Measurements from ENCODE around the gene C22orf15. TPM values are rescaled to one million over a fixed set of nuclear protein-coding genes. Genes with fewer than 3 reads are reported as not detected.
A peak's percentile ranks its signal among the peaks of the same experiment; 100 is the strongest.

Gene C22orf15
- total and polyA plus RNA-seq, 2 donors (not counting 3 experiments of a cell fraction or from before 2014, with no cell fraction given), result 0.86 TPM; not detected in 1

DNA sequence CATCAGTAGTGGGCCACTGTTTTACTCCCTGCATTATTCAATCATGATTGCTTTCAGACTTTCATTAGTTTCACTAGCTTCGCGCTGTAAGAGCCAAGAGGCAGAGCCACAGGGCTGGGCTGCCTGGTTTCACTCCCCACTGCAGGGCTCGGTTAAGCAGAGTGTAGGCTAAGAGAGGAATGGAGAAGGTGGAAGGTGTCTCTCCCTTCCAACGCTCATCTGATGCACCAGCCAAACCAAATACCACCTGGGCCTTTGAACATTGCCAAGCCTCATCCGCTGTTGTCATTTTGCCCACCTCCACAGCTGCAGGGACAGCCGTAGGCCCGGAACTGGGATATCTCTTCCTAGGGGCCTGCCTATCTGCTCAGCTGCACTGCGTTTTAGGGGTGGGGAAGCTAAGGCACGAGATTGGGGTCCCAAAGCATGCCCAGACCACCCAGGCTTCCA, 23.5 kb downstream of the C22orf15 start:
- Histone ChIP-seq H3K4me3 (replicated peaks in 1 of 3; ENCODE audit: insufficient read depth in 1 of 3, low read depth in 1 of 3, low read length in 3 of 3) (peak overlapping the region in 2 of 3 experiments; percentile 78 to 81), H4K20me1 (replicated peaks; ENCODE audit: control insufficient read depth, extremely low read depth, insufficient read depth, low read length) (peaks cover 2% of the 10 kb centered on the region), H3K79me2 (ENCODE audit: control insufficient read depth, insufficient read depth, low read length) (peaks cover 40% of the 10 kb centered on the region), H3K9me3 (replicated peaks; ENCODE audit: control insufficient read depth, insufficient read depth, low read length) (no peaks in the 10 kb centered on the region), H3K4me2 (ENCODE audit: insufficient read depth, low read length) (peak overlapping the region; percentile 47), H3K9me1 (replicated peaks; ENCODE audit: control insufficient read depth, extremely low read depth, insufficient read depth, low read length) (no peaks in the 10 kb centered on the region), H3K27ac (ENCODE audit: insufficient read depth, low read depth, low read length) (peak overlapping the region; percentile 92), H2AFZ (ENCODE audit: low read depth, low read length) (peak overlapping the region; percentile 76), H3K36me3 (ENCODE audit: control insufficient read depth in 2 of 2, extremely low read depth in 1 of 2, insufficient read depth in 2 of 2, low read length in 2 of 2) (no peaks in the 10 kb centered on the region), H3K27me3 (ENCODE audit: control insufficient read depth in 2 of 2, insufficient read depth in 2 of 2, low read length in 2 of 2) (no peaks in the 10 kb centered on the region), H3K9ac (replicated peaks; ENCODE audit: extremely low read depth, insufficient read depth, low read length) (peak overlapping the region; percentile 99), H3K4me1 (ENCODE audit: control insufficient read depth, extremely low read depth, insufficient read depth, low read length) (peaks cover 13% of the 10 kb centered on the region)
- CTCF ChIA-PET, result interaction anchor here (1.0 to 3.5 kb wide), 5 partner anchors 8 to 71 kb away, joined by 3 to 15 read pairs (median 4); partner anchors contain the start of gene SLC2A11
- TF ChIP-seq GATA2 (IDR thresholded peaks at IDR 0.05; ENCODE audit: insufficient read depth, insufficient read length, low read depth, low read length), result no peak
- POLR2A ChIA-PET, result interaction anchor here (1.0 kb wide), 1 partner anchor 15 kb away, joined by 3 read pairs; no protein-coding TSS in a partner anchor
- TSS peak; percentile 73 for BruUV-seq (replicated peaks)
- FAIRE-seq (peak; percentile 40), DNase-seq (ENCODE audit: low read depth, low spot score) (no peak)
- intact Hi-C loops (cut with micrococcal nuclease), result loop anchor here (5.0 kb wide), 1 partner anchor 51 kb away; the partner anchor contains the start of gene DERL3
- dilution Hi-C loops (cut with MboI; ENCODE audit: extremely low pct_ligation_motif_present, low sequenced_read_pairs), result no loop called here

DNA sequence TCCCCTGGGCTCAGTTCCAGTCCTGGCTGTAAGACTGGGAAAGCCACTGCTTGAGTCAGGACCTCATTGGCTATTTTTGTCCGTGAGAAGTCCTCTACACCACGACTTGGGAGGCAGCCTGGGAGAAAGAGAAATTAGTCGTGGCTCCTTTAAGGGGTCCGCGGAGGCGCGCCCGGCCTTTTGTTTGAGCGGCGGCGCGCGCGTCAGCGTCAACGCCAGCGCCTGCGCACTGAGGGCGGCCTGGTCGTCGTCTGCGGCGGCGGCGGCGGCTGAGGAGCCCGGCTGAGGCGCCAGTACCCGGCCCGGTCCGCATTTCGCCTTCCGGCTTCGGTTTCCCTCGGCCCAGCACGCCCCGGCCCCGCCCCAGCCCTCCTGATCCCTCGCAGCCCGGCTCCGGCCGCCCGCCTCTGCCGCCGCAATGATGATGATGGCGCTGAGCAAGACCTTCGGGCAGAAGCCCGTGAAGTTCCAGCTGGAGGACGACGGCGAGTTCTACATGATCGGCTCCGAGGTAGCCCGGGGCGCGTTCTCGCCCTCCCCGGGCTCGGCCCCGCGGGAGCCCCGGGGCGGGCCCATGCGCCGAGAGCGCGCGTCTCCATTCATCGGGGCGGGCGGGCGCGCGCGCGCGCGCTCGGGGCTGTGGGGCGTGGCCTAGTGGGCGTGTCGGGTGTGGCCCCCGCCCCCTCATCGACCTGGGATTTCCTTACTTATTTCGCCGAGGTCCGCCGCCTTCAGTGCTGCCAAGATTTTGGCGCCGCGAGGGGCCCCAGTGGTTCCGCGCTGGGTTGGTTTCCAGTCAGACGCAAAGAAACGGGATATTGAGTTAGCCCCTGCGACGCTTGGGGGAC, 24.2 kb downstream of the C22orf15 start, which contains the start of gene SMARCB1:
TSS of gene SMARCB1 (plus strand) at position 215 of the 848 bp plus-strand sequence. CDS start at position 419, 204 bp downstream.
- Histone ChIP-seq H4K20me1 (replicated peaks; ENCODE audit: control insufficient read depth, extremely low read depth, insufficient read depth, low read length) (peaks cover 2% of the 10 kb centered on the region), H3K79me2 (ENCODE audit: control insufficient read depth, insufficient read depth, low read length) (peaks cover 47% of the 10 kb centered on the region), H3K9me3 (replicated peaks; ENCODE audit: control insufficient read depth, insufficient read depth, low read length) (no peaks in the 10 kb centered on the region), H3K4me1 (ENCODE audit: control insufficient read depth, extremely low read depth, insufficient read depth, low read length) (peaks cover 13% of the 10 kb centered on the region), H2AFZ (ENCODE audit: low read depth, low read length) (peak within 1 kb of the TSS; percentile 76), H3K27ac (ENCODE audit: insufficient read depth, low read depth, low read length) (peak within 1 kb of the TSS; percentile 92), H3K36me3 (ENCODE audit: control insufficient read depth in 2 of 2, extremely low read depth in 1 of 2, insufficient read depth in 2 of 2, low read length in 2 of 2) (peaks cover 0 to 3% of the 10 kb centered on the region in 2 experiments), H3K9ac (replicated peaks; ENCODE audit: extremely low read depth, insufficient read depth, low read length) (peak within 1 kb of the TSS; percentile 99), H3K4me2 (ENCODE audit: insufficient read depth, low read length) (peak within 1 kb of the TSS; percentile 89), H3K4me3 (replicated peaks in 1 of 3; ENCODE audit: insufficient read depth in 1 of 3, low read depth in 1 of 3, low read length in 3 of 3) (peak within 1 kb of the TSS; percentile 19 to 81 (median 78)), H3K9me1 (replicated peaks; ENCODE audit: control insufficient read depth, extremely low read depth, insufficient read depth, low read length) (no peaks in the 10 kb centered on the region), H3K27me3 (ENCODE audit: control insufficient read depth in 2 of 2, insufficient read depth in 2 of 2, low read length in 2 of 2) (no peaks in the 10 kb centered on the region)
- ChIA-PET CTCF (interaction anchor here (0.5 to 3.5 kb wide), 7 partner anchors 9 to 71 kb away, joined by 3 to 15 read pairs (median 6); partner anchors contain the start of genes MMP11 and SLC2A11), POLR2A (interaction anchor here (1.0 kb wide), 1 partner anchor 16 kb away, joined by 3 read pairs; no protein-coding TSS in a partner anchor)
- BruUV-seq (replicated peaks), result no TSS peak
- dilution Hi-C loops (cut with MboI; ENCODE audit: extremely low pct_ligation_motif_present, low sequenced_read_pairs), result no loop called here
- intact Hi-C loops (cut with micrococcal nuclease), result loop anchor here (1.0 to 5.0 kb wide), 2 partner anchors 16 to 50 kb away; partner anchors contain the start of gene DERL3
- DNase-seq (ENCODE audit: low read depth, low spot score) (peak; percentile 84), FAIRE-seq (peak; percentile 81)
- TF ChIP-seq EZH2 (IDR thresholded peaks at IDR 0.05; ENCODE audit: borderline replicate concordance, low read depth, low read length, severe bottlenecking) (no peak), POLR2A (IDR thresholded peaks at IDR 0.05; ENCODE audit: low read depth, low read length) (peak; percentile 75), GATA2 (IDR thresholded peaks at IDR 0.05; ENCODE audit: insufficient read depth, insufficient read length, low read depth, low read length) (no peak), JUN (IDR thresholded peaks at IDR 0.05; ENCODE audit: borderline replicate concordance, insufficient read depth, insufficient read length, low read depth) (no peak), POLR2AphosphoS5 (IDR thresholded peaks at IDR 0.05; ENCODE audit: insufficient read depth, low read depth, low read length) (peak; percentile 74), FOS (IDR thresholded peaks at IDR 0.05; ENCODE audit: borderline replicate concordance, insufficient read depth, low read length) (no peak), MYC (IDR thresholded peaks at IDR 0.05; ENCODE audit: low read depth, low read length) (no peak)
- TF ChIP-seq, protein P1, sequence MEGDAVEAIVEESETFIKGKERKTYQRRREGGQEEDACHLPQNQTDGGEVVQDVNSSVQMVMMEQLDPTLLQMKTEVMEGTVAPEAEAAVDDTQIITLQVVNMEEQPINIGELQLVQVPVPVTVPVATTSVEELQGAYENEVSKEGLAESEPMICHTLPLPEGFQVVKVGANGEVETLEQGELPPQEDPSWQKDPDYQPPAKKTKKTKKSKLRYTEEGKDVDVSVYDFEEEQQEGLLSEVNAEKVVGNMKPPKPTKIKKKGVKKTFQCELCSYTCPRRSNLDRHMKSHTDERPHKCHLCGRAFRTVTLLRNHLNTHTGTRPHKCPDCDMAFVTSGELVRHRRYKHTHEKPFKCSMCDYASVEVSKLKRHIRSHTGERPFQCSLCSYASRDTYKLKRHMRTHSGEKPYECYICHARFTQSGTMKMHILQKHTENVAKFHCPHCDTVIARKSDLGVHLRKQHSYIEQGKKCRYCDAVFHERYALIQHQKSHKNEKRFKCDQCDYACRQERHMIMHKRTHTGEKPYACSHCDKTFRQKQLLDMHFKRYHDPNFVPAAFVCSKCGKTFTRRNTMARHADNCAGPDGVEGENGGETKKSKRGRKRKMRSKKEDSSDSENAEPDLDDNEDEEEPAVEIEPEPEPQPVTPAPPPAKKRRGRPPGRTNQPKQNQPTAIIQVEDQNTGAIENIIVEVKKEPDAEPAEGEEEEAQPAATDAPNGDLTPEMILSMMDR (IDR thresholded peaks at IDR 0.05; ENCODE audit: extremely low read depth in 1 of 2, insufficient read depth in 1 of 2, low read depth in 1 of 2, low read length in 2 of 2), result no peak
- TF ChIP-seq, protein P2, sequence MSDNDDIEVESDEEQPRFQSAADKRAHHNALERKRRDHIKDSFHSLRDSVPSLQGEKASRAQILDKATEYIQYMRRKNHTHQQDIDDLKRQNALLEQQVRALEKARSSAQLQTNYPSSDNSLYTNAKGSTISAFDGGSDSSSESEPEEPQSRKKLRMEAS (IDR thresholded peaks at IDR 0.05; ENCODE audit: insufficient read depth, insufficient read length), result no peak
